Inferior parietal cortex (tissue), 1 donor: ENCODE measurements around the gene NTF3.

Experiments
- DNase-seq: peaks from one replicate; pipeline ENCODE4 v3.0.0-alpha.2; 2016; ENCODE audit errors: extremely low spot score

Gene NTF3

GRCh38 chr12:5430641-5431603 is 986 bp upstream of the NTF3 start:
- DNase-seq, result no peak

GRCh38 chr12:5433081-5433844 is 1.4 kb downstream of the NTF3 start:
- DNase-seq, result no peak

GRCh38 chr12:5433845-5434646 is 2.1 kb downstream of the NTF3 start:
- no peak for DNase-seq

GRCh38 chr12:5434647-5435560 is 3.0 kb downstream of the NTF3 start:
- no peak for DNase-seq

GRCh38 chr12:5437182-5437583 is 5.3 kb downstream of the NTF3 start:
- no peak for DNase-seq

- DNase-seq, result no peak
Measured at GRCh38 chr12:5437589-5437988, 5.7 kb downstream of the NTF3 start.

- no peak for DNase-seq
Measured at GRCh38 chr12:5438671-5439200, 6.8 kb downstream of the NTF3 start.

- no peak for DNase-seq
Measured at GRCh38 chr12:5439371-5439771, 7.5 kb downstream of the NTF3 start.

GRCh38 chr12:5439788-5440300 is 7.9 kb downstream of the NTF3 start:
- no peak for DNase-seq

- no peak for DNase-seq
Measured at GRCh38 chr12:5440978-5441377, 9.1 kb downstream of the NTF3 start.

GRCh38 chr12:5441497-5442236 is 9.8 kb downstream of the NTF3 start:
- DNase-seq, result no peak

GRCh38 chr12:5442251-5443006 is 10.5 kb downstream of the NTF3 start:
- peak; percentile 28 for DNase-seq

- no peak for DNase-seq
Measured at GRCh38 chr12:5444520-5444919, 12.6 kb downstream of the NTF3 start.

- peak; percentile 5 for DNase-seq
Measured at GRCh38 chr12:5447320-5447719, 15.4 kb downstream of the NTF3 start.

GRCh38 chr12:5451251-5451650 is 19.3 kb downstream of the NTF3 start:
- no peak for DNase-seq

GRCh38 chr12:5452569-5452968 is 20.7 kb downstream of the NTF3 start:
- no peak for DNase-seq

- DNase-seq, result no peak
Measured at GRCh38 chr12:5453466-5453865, 21.6 kb downstream of the NTF3 start.

- DNase-seq, result no peak
Measured at GRCh38 chr12:5455045-5455444, 23.1 kb downstream of the NTF3 start.

- DNase-seq, result no peak
Measured at GRCh38 chr12:5456030-5456429, 24.1 kb downstream of the NTF3 start.
